ENCODE results near the gene UBD.

GRCh38 chr6:29510202-29510601 lies 49.3 kb downstream of the UBD start:
- TF ChIP-seq CTCF (conservative IDR thresholded peaks at IDR 0.05) (no peak), EZH2 (IDR thresholded peaks at IDR 0.05; ENCODE audit: low read depth) (no peak)
